ENCODE data around the gene PPP2R5A. TPM values are rescaled to one million over a fixed set of nuclear protein-coding genes. Genes with fewer than 3 reads are reported as not detected.
A peak's percentile ranks its signal among the peaks of the same experiment; 100 is the strongest.

The PPP2R5A gene
- total and polyA plus RNA-seq, 2 of the 8 experiments (the other 6 are each of a cell fraction or from before 2014, with no cell fraction given) = 14.6 to 36.3 TPM

- TF ChIP-seq CBX8 (IDR thresholded peaks at IDR 0.05; ENCODE audit: borderline replicate concordance, low read depth, low read length) = no peak
- no peak for TF ChIP-seq TCF12 (IDR thresholded peaks at IDR 0.05; ENCODE audit: low read depth, low read length)
- TF ChIP-seq POLR2A (IDR thresholded peaks at IDR 0.05; ENCODE audit: control extremely low read depth in 1 of 2, low read depth in 2 of 2, low read length in 2 of 2) = peak in 1 of 2 experiments; percentile 67; a peak in 2 of 3 replicates
- peak; percentile 40 to 86; a peak in 1 of 4 replicates for TF ChIP-seq SIN3A (conservative IDR thresholded peaks at IDR 0.05 in 1 of 2, IDR thresholded peaks at IDR 0.05 in 1 of 2; ENCODE audit: low read depth in 1 of 2, low read length in 2 of 2)
- peak; percentile 34 for TF ChIP-seq TAF7 (optimal IDR thresholded peaks at IDR 0.05; ENCODE audit: borderline replicate concordance, low read depth, low read length)
- peak; percentile 41 for TF ChIP-seq EZH2 (IDR thresholded peaks at IDR 0.05; ENCODE audit: low read depth, low read length, severe bottlenecking)
- peak; percentile 58 for TF ChIP-seq TBP (IDR thresholded peaks at IDR 0.05; ENCODE audit: low read depth, low read length)
- peak; percentile 60; the same call in 1 of the 2 replicates for TF ChIP-seq POLR2AphosphoS5 (IDR thresholded peaks at IDR 0.05; ENCODE audit: low read depth, low read length)
- peak; percentile 60; the same call in 1 of the 2 replicates for TF ChIP-seq YY1 (IDR thresholded peaks at IDR 0.05; ENCODE audit: low read depth, low read length)
Observed at GRCh38 chr1:212285685-212286555, 710 bp downstream of the PPP2R5A start (continued).
